ENCODE data around the gene DNAJB9.

DNA sequence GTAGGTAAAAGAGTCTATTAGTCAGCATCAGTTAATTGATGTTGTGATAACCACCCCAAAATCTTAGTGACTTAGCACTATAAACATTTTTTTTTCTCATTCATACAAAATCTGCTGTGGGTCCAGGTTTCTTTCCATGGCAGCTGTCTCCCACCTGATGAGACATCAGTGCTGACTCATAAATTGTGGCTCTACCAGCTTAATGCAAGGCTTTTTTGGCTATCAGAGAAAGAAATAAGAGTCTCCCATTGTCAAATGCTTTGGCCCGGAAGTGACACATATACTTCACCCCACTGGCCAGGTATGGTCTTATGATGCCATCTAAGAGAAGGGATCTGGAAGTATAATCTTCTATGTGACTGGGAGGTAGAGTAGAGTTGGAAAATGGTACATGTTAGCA, 14.5 kb downstream of the DNAJB9 start:
- TF ChIP-seq, protein P1, sequence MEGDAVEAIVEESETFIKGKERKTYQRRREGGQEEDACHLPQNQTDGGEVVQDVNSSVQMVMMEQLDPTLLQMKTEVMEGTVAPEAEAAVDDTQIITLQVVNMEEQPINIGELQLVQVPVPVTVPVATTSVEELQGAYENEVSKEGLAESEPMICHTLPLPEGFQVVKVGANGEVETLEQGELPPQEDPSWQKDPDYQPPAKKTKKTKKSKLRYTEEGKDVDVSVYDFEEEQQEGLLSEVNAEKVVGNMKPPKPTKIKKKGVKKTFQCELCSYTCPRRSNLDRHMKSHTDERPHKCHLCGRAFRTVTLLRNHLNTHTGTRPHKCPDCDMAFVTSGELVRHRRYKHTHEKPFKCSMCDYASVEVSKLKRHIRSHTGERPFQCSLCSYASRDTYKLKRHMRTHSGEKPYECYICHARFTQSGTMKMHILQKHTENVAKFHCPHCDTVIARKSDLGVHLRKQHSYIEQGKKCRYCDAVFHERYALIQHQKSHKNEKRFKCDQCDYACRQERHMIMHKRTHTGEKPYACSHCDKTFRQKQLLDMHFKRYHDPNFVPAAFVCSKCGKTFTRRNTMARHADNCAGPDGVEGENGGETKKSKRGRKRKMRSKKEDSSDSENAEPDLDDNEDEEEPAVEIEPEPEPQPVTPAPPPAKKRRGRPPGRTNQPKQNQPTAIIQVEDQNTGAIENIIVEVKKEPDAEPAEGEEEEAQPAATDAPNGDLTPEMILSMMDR (IDR thresholded peaks at IDR 0.05): no peak
- no peak for TF ChIP-seq POLR2A (IDR thresholded peaks at IDR 0.05)
